GM12878 (cell line): ENCODE measurements around the gene PYGO2. TPM values are rescaled to one million over a fixed set of nuclear protein-coding genes. Genes with fewer than 3 reads are reported as not detected.

ENCODE experiments used
- ATAC-seq: fragments of 200-7000 bp; cut with Tn5 transposase; 3 replicates; pipeline ENCODE4 v1.9.1; 2020; ENCODE audit warnings: mild to moderate bottlenecking, moderate library complexity
- BruUV-seq: library from RNA; stranded (reverse); fragments of 400-500 nt; replicated peaks from 2 replicates; lab custom pipeline; 2021; lab: Mats Ljungman, UMichigan
- CTCF ChIA-PET: fragments of 300-600 bp; sonication (Branson Sonifier 250); formaldehyde crosslinking; extraction: SDS; loops from one replicate; lab custom pipeline; 2021; ENCODE audit warnings: inconsistent platforms; lab: Yijun Ruan, JAX
- POLR2A ChIA-PET: fragments of 350-600 bp; formaldehyde crosslinking; extraction: SDS; loops from one replicate; lab custom pipeline; 2021; ENCODE audit warnings: inconsistent platforms; lab: Charles Lee
- RAD21 ChIA-PET: fragments of 300-600 bp; sonication (Branson Sonifier 250); formaldehyde crosslinking; loops from one replicate; lab custom pipeline; 2023; ENCODE audit warnings: antibody characterized with exemption; ENCODE audit not compliant: unreplicated experiment; lab: Charles Lee
- SMC1A ChIA-PET: fragments of 300-600 bp; sonication (Branson Sonifier 250); formaldehyde crosslinking; loops from one replicate; lab custom pipeline; 2023; ENCODE audit not compliant: unreplicated experiment, uncharacterized antibody; lab: Charles Lee
- DNase-seq: peaks from one replicate; pipeline ENCODE4 v3.0.0-alpha.2; 2011; ENCODE audit warnings: low read depth, low spot score
- FAIRE-seq: peaks from 3 replicates; lab custom pipeline; 2011; peaks lifted over from hg19 to GRCh38; lab: Jason Lieb, UNC
- H2AFZ ChIP-seq: 2 replicates; pipeline ENCODE4 v1.6.0; 2011; ENCODE audit warnings: low read depth, low read length, control low read depth; ENCODE audit not compliant: control insufficient read depth
- H3K27ac ChIP-seq: 2 replicates; pipeline ENCODE4 v1.5.1; 2011; ENCODE audit warnings: control low read depth; ENCODE audit not compliant: control insufficient read depth, insufficient read depth
- H3K27me3 ChIP-seq, 2 experiments: replicated peaks in 1 of 2; 2 replicates each; pipeline versions ENCODE4 v1.6.0 to v1.6.1; 2011; ENCODE audit warnings: low read length in 1 of 2; ENCODE audit not compliant: control insufficient read depth in 2 of 2, insufficient read depth in 2 of 2
- H3K36me3 ChIP-seq, 2 experiments: 2 replicates each; pipeline ENCODE4 v1.5.1; 2011; ENCODE audit warnings: low read length in 1 of 2; ENCODE audit not compliant: control insufficient read depth in 2 of 2, insufficient read depth in 2 of 2
- H3K4me1 ChIP-seq: 2 replicates; pipeline ENCODE4 v1.6.1; 2011; ENCODE audit warnings: mild to moderate bottlenecking, low read length, moderate library complexity, mixed read lengths; ENCODE audit not compliant: control insufficient read depth, insufficient read depth
- H3K4me2 ChIP-seq: 2 replicates; pipeline ENCODE4 v1.6.0; 2011; ENCODE audit warnings: control low read depth; ENCODE audit not compliant: control insufficient read depth, insufficient read depth
- H3K4me3 ChIP-seq: fragments of 200-600 bp; sonication (generic); 2 replicates; pipeline ENCODE4 v1.5.1; 2016
- H3K79me2 ChIP-seq: 2 replicates; pipeline ENCODE4 v1.6.0; 2011; ENCODE audit warnings: low read length; ENCODE audit not compliant: control insufficient read depth, insufficient read depth
- H3K9ac ChIP-seq: 2 replicates; pipeline ENCODE4 v1.8.0; 2011; ENCODE audit warnings: low read length, control low read depth, mixed read lengths; ENCODE audit not compliant: control insufficient read depth, insufficient read depth
- H3K9me3 ChIP-seq: replicated peaks from 3 replicates; pipeline ENCODE4 v1.5.1; 2011; ENCODE audit warnings: mild to moderate bottlenecking, low read length; ENCODE audit not compliant: control insufficient read depth, insufficient read depth
- H4K20me1 ChIP-seq: 2 replicates; pipeline ENCODE4 v1.6.0; 2011; ENCODE audit not compliant: control insufficient read depth, insufficient read depth
- BMI1 ChIP-seq: fragments of 450-650 bp; IDR thresholded peaks from 2 replicates; pipeline ENCODE4 v1.6.1; 2016; ENCODE audit warnings: mild to moderate bottlenecking, moderate library complexity, borderline replicate concordance
- FOS ChIP-seq: IDR thresholded peaks from 3 replicates; pipeline ENCODE4 v1.6.1; 2011; ENCODE audit warnings: borderline replicate concordance; ENCODE audit not compliant: insufficient read length; ENCODE audit errors: extremely low read depth
- MTA2 ChIP-seq: fragments of 450-650 bp; IDR thresholded peaks from 2 replicates; pipeline ENCODE4 v1.6.1; 2016; ENCODE audit warnings: low read depth, mild to moderate bottlenecking, moderate library complexity
- WGBS: methylation state at CpG from one replicate; pipeline ENCODE4 v1.1.6; 2016; ENCODE audit warnings: low lambda C conversion rate; ENCODE audit not compliant: insufficient replicate concordance, insufficient coverage; ENCODE audit errors: missing lambda C conversion rate; 5-methylcytosine and 5-hydroxymethylcytosine counted together
- in situ Hi-C: fragments of 300-500 bp; cut with MboI; formaldehyde crosslinking; loops from 9 replicates; pipeline ENCODE4 v1.14.3; 2018; ENCODE audit warnings: mixed read lengths
- intact Hi-C: fragments of 100-400 bp; cut with micrococcal nuclease; formaldehyde crosslinking; loops from one replicate; pipeline ENCODE4 v1.14.2; 2022; ENCODE audit not compliant: unreplicated experiment
- polyA plus RNA-seq, 11 experiments: library from polyadenylated mRNA; depleted of rRNA in 4 of 11; unstranded in 6 of 11; stranded (reverse) in 5 of 11; fragments of >200 nt; fragmentation: Nextera tagmentation in 4 of 11; fragmentation: Illumina TruSeq in 1 of 11; extraction: Ambion mirVana in 4 of 11; extraction: Trizol in 1 of 11; gene quantifications; 1 replicate in 1 of 11; 2 replicates in 10 of 11; pipeline versions ENCODE4 v1.2.1 to v1.2.3, GENCODE V29; 2011 to 2016; ENCODE audit warnings: inconsistent platforms in 2 of 11, missing spikeins in 2 of 11, low read depth in 1 of 11
- total RNA-seq, 4 experiments: library from RNA; depleted of rRNA in 3 of 4; stranded (reverse); fragments of >200 nt in 3 of 4; fragmentation: Illumina TruSeq in 1 of 4; extraction: Trizol in 1 of 4; gene quantifications; 2 replicates each; pipeline versions ENCODE4 v1.2.1 to v1.2.3, GENCODE V29; 2013 to 2021
- TF ChIP-seq, protein P1 (sequence below): fragments of 450-650 bp; IDR thresholded peaks from 2 replicates; pipeline ENCODE4 v1.6.1; 2016; ENCODE audit warnings: mild to moderate bottlenecking
- TF ChIP-seq, protein P2 (sequence below): fragments of 450-650 bp; conservative IDR thresholded peaks from 2 replicates; pipeline ENCODE4 v1.6.1; 2017; ENCODE audit warnings: mild to moderate bottlenecking, moderate library complexity

PYGO2 gene
- total and polyA plus RNA-seq, 10 of the 15 experiments (the other 5 are each of a cell fraction or from before 2014, with no cell fraction given) = 8.1 to 33.8 (median 23.5) TPM

DNA sequence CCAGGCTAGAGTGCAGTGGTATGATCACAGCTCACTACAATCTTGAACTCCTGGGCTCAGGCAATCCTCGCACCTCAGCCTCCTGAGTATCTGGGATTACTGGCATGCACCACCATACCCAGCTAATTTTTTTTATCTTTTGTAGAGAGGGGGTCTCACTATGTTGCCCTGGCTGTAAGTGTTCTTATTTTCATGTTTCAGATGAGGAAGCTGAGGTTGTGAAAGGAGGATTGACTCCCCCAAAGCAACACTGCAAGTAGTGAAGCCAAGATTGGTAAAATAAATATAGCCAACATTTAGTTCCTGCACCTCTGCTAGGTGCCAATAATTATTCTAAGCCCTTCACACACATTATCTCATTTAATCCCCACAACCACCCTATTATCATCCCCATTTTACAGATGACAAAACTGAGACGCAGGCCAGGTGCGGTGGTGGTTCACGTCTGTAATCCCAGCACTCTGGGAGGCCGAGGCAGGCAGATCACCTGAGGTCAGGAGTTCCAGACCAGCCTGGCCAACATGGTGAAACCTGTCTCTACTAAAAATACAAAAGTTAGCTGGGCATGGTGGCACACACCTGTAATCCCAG, 27.1 kb downstream of the PYGO2 start:
- BruUV-seq = no TSS peak
- Histone ChIP-seq H4K20me1 (no peaks in the 10 kb centered on the region), H3K36me3 (peaks cover 0 to 6% of the 10 kb centered on the region in 2 experiments; a peak in 2 of 4 replicates), H3K79me2 (peaks cover 41% of the 10 kb centered on the region), H3K4me3 (no peak overlapping the region), H3K9ac (no peak overlapping the region), H3K4me1 (peaks cover 17% of the 10 kb centered on the region), H2AFZ (no peak overlapping the region), H3K9me3 (no peaks in the 10 kb centered on the region), H3K4me2 (no peak overlapping the region), H3K27ac (no peak overlapping the region), H3K27me3 (no peaks in the 10 kb centered on the region)
- ChIA-PET SMC1A (interaction anchor here (0.8 to 1.7 kb wide), 2 partner anchors 30 to 265 kb away, joined by 4 to 5 read pairs; no protein-coding TSS in a partner anchor), CTCF (interaction anchor here (0.6 to 2.2 kb wide), 2 partner anchors 56 to 61 kb away, joined by 3 to 8 read pairs; no protein-coding TSS in a partner anchor), RAD21 (interaction anchor here (0.9 to 1.6 kb wide), 2 partner anchors 10 to 187 kb away, joined by 3 read pairs; no protein-coding TSS in a partner anchor), POLR2A (interaction anchor here (0.6 to 2.8 kb wide), 6 partner anchors 11 to 375 kb away, joined by 3 to 19 read pairs (median 5); no protein-coding TSS in a partner anchor)
- DNase-seq (no peak), ATAC-seq (no peak), FAIRE-seq (no peak)
- no peak for TF ChIP-seq MTA2
- TF ChIP-seq, protein P1, sequence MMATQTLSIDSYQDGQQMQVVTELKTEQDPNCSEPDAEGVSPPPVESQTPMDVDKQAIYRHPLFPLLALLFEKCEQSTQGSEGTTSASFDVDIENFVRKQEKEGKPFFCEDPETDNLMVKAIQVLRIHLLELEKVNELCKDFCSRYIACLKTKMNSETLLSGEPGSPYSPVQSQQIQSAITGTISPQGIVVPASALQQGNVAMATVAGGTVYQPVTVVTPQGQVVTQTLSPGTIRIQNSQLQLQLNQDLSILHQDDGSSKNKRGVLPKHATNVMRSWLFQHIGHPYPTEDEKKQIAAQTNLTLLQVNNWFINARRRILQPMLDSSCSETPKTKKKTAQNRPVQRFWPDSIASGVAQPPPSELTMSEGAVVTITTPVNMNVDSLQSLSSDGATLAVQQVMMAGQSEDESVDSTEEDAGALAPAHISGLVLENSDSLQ = no peak
- TF ChIP-seq BMI1 = no peak
- TF ChIP-seq FOS = no peak
- TF ChIP-seq, protein P2, sequence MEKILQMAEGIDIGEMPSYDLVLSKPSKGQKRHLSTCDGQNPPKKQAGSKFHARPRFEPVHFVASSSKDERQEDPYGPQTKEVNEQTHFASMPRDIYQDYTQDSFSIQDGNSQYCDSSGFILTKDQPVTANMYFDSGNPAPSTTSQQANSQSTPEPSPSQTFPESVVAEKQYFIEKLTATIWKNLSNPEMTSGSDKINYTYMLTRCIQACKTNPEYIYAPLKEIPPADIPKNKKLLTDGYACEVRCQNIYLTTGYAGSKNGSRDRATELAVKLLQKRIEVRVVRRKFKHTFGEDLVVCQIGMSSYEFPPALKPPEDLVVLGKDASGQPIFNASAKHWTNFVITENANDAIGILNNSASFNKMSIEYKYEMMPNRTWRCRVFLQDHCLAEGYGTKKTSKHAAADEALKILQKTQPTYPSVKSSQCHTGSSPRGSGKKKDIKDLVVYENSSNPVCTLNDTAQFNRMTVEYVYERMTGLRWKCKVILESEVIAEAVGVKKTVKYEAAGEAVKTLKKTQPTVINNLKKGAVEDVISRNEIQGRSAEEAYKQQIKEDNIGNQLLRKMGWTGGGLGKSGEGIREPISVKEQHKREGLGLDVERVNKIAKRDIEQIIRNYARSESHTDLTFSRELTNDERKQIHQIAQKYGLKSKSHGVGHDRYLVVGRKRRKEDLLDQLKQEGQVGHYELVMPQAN = no peak
- WGBS = 99% methylated on average over 5 of the region's 5 CpGs
- intact Hi-C loops (no loop called here), in situ Hi-C loops (no loop called here)
